ENCODE measurements around the gene SLAIN2. TPM values are rescaled to one million over a fixed set of nuclear protein-coding genes. Genes with fewer than 3 reads are reported as not detected.

Gene SLAIN2
- total RNA-seq, 1 donor = 83.7 TPM

DNA sequence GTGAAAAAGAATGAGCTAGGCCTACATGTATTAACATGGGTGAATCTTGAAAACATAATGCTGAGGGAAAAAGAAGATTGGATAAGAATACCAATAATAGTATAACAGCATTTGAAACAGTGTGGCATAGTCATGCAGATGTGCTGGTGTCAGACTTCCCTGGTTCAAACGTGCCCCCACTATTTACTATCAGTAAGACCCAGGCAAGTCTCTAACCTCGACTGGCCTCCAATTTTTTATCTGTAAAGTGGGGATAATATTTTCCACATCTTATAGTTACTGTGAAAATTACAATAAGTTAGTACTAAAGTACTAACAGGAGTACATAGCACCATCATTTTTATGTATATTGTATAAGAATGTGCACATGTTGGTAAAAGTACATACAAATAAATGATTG, 17.0 kb upstream of the SLAIN2 start:
- H3K27me3 ChIP-seq (ENCODE audit: insufficient read depth, low read length) = peaks cover 3% of the 10 kb centered on the region
- no peaks in the 10 kb centered on the region for H3K4me1 ChIP-seq (ENCODE audit: insufficient read depth, low read length)
- no peaks in the 10 kb centered on the region for H3K9me3 ChIP-seq (ENCODE audit: low read depth, low read length)
- no peak overlapping the region for H3K4me3 ChIP-seq (ENCODE audit: low read length)

DNA sequence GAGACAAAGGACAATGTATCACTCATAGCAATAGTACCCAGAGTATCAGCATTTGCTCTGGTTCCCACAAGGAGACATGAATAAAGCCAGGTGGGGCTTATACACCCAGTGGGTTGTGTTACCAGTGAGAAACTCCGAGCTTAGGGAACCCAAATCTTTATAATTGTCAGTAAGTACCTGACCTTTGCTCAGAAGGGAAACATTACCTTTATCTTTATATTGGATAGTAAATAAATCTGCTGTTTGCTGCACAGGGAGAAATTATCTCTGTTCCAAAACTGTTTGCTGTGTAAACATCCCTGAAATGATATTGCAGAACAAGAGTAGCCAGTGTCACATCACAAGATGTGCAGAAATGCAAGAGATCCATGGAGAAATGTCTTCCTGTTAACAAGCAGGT, 12.1 kb upstream of the SLAIN2 start:
- Histone ChIP-seq H3K4me3 (ENCODE audit: low read length) (no peak overlapping the region), H3K27me3 (ENCODE audit: insufficient read depth, low read length) (peaks cover 3% of the 10 kb centered on the region), H3K9me3 (ENCODE audit: low read depth, low read length) (no peaks in the 10 kb centered on the region)

DNA sequence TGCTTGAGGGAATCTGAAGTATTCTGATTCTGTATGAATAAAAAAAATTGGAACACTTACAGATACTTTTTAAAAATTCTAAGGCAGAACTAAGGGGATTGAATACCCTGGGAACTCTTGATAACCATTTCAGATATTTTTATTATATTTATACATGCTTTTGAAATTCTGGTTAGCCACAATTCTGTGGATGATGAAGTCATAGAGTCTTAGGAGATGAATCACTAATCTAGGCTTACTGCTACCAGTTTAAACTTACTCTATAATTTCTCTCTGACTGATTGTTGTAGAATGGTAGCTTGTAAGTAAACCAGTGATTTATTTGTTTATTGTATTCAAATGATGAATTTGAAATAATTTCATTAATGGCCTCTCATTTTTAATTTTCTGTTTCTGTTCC, 11.4 kb upstream of the SLAIN2 start:
- peaks cover 5% of the 10 kb centered on the region for H3K4me1 ChIP-seq (ENCODE audit: insufficient read depth, low read length)

More for the DNA sequence above, 12.1 kb upstream of the SLAIN2 start:
- H3K4me1 ChIP-seq (ENCODE audit: insufficient read depth, low read length) = peaks cover 5% of the 10 kb centered on the region

DNA sequence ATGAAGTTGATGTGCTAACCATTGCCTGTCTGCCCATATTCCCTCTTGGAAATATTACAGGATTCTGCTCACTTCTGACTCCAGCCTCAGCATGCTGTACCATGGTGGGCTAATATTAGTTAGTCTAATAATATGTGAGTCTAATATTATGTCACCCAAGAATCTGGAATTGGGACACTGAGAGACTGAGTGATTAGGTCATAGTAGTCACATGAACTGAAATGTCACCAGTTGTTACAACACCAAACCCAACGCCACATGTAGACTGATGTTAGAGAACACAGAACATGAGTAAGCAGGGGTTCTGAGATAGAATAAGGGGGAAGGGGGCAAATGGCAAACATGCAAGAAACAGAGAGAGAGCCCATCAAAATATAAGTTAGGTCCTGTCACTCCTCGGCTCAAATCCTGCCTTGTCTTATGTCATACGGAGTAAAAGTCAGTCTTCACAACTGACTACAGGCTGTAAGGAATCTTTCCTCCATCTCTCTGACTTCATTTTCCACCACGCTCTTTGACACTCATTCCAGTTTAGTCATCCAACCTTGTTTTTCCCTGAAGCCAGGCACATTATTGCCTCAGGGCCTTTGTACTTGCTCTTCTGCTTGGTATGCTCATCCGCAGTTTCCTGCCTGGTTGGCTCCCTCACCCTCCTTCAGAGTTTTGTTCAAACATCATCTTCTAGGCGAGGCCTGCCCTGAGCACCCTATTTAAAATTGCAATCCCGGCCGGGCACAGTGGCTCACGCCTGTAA, 9.6 kb upstream of the SLAIN2 start:
- H3K4me1 ChIP-seq (ENCODE audit: insufficient read depth, low read length) = peaks cover 5% of the 10 kb centered on the region
- no peaks in the 10 kb centered on the region for H3K9me3 ChIP-seq (ENCODE audit: low read depth, low read length)
- no peak overlapping the region for H3K4me3 ChIP-seq (ENCODE audit: low read length)
- H3K27me3 ChIP-seq (ENCODE audit: insufficient read depth, low read length) = peaks cover 3% of the 10 kb centered on the region

More for the DNA sequence above, 11.4 kb upstream of the SLAIN2 start:
- Histone ChIP-seq H3K9me3 (ENCODE audit: low read depth, low read length) (no peaks in the 10 kb centered on the region), H3K27me3 (ENCODE audit: insufficient read depth, low read length) (peaks cover 3% of the 10 kb centered on the region), H3K4me3 (ENCODE audit: low read length) (no peak overlapping the region)

DNA sequence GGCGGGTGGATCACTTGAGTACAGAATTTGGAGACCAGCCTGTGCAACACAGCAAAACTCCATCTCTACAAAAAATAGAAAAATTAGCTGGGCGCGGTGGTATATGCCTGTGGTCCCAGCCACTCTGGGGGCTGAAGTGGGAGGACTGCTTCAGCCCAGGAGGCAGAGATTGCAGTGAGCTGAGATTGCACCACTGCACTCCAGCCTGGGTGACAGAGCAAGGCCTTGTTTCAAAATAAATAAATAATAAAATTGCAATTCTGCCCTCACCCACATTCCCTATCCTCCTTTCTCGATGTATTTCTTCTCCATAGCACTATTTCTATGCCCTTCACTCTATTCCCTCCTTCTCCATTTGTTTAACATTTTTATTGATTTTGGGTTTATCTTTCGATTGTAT, 8.7 kb upstream of the SLAIN2 start:
- Histone ChIP-seq H3K4me1 (ENCODE audit: insufficient read depth, low read length) (peaks cover 5% of the 10 kb centered on the region), H3K9me3 (ENCODE audit: low read depth, low read length) (no peaks in the 10 kb centered on the region), H3K27me3 (ENCODE audit: insufficient read depth, low read length) (peaks cover 3% of the 10 kb centered on the region), H3K4me3 (ENCODE audit: low read length) (no peak overlapping the region)

DNA sequence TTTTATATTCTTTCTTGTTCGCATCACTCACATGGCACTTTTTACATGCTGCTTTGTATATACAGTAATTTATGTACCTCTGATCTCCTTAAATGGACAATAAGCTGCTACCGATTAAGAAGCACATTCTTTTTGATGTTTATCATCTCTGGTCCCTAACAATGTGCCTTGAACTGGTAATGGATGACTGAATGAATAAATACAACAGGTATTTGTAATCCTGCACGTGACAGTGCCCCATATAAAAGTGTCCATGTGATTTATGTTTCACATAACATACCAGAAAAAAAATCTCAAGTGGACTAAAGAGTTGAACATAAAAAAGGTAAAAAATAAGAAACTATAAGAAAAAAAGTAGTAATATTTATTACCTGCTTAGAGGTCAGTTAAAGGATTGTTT, 7.7 kb upstream of the SLAIN2 start:
- Histone ChIP-seq H3K4me3 (ENCODE audit: low read length) (no peak overlapping the region), H3K27me3 (ENCODE audit: insufficient read depth, low read length) (peaks cover 3% of the 10 kb centered on the region), H3K9me3 (ENCODE audit: low read depth, low read length) (no peaks in the 10 kb centered on the region), H3K4me1 (ENCODE audit: insufficient read depth, low read length) (peaks cover 5% of the 10 kb centered on the region)

DNA sequence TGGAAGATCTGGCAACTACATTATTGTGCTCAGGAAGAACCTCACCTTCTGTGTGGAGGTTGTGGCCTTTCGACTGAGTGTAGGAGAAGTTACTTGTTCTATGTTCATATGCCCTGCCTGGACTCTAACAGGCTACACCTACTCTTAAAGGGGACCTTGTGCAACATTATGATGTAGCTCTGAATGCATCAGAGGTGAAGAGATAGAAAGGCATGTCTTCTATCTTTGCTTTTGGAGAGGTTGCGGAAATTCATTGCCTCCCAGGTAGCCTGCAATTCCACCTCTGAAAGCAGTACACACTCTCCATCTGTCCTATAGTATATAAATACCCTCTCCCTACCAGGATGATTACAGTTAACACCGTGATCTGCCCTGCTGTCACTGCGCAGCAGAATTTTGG, 7.1 kb upstream of the SLAIN2 start:
- Histone ChIP-seq H3K27me3 (ENCODE audit: insufficient read depth, low read length) (no peaks in the 10 kb centered on the region), H3K9me3 (ENCODE audit: low read depth, low read length) (no peaks in the 10 kb centered on the region), H3K4me1 (ENCODE audit: insufficient read depth, low read length) (peaks cover 5% of the 10 kb centered on the region), H3K4me3 (ENCODE audit: low read length) (no peak overlapping the region)

DNA sequence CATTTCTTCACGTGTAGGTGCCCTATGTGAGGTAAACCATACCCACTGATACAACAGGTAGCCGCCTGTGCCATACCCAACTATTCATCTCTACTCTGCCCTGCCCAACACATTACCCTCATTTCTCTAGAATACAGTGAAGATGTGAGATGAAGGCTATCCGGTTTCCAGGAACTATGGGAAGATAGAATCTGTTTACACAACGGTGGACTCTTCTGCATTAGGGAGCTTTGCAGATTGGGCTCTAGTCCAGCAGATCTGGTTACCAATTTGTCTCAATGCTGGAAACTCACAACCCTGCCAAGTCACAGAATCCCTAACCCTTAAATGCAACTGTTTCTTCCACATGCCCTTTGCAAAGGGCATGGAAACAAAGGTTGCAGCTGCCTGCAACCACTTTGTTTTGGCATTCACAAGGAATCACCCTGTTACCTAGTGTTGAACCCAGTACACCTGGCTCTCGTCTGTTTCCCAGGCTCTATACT, 6.4 kb upstream of the SLAIN2 start:
- Histone ChIP-seq H3K27me3 (ENCODE audit: insufficient read depth, low read length) (no peaks in the 10 kb centered on the region), H3K9me3 (ENCODE audit: low read depth, low read length) (no peaks in the 10 kb centered on the region), H3K4me1 (ENCODE audit: insufficient read depth, low read length) (peaks cover 5% of the 10 kb centered on the region), H3K4me3 (ENCODE audit: low read length) (no peak overlapping the region)

DNA sequence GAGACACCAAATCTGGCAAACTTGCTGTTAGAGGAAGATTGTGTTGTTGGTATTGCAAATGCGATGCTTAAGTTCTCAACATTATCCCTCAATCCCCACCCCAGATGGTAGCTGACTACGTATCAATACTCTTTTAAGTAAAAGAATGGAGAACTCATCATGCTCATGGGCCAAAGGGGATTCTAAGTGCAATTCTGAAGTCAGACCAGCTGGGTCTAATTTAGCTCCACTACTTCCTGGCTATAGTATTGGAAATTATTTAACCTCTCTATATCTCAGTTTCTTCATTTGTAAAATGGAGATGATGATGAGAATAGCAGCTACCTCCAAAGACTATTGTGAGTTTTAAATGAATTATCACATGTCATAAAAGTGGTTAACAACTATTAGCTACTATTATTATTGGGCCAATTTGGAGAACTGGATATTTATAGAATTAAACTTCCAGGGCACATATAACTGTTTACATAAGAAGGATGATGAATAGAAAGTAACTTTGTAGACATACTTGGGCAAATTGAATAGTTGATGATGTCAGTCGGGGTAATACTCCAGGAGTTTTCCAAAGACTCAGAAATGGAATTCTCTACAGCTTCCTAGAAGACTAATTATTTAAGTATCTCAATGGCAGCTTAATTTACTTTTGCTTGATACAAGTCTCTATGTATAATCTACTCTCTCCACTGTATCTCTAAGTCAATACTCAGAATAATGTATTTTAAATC, 5.0 kb upstream of the SLAIN2 start:
- no peak overlapping the region for H3K4me3 ChIP-seq (ENCODE audit: low read length)
- peaks cover 10% of the 10 kb centered on the region for H3K4me1 ChIP-seq (ENCODE audit: insufficient read depth, low read length)
- no peaks in the 10 kb centered on the region for H3K9me3 ChIP-seq (ENCODE audit: low read depth, low read length)
- H3K27me3 ChIP-seq (ENCODE audit: insufficient read depth, low read length) = no peaks in the 10 kb centered on the region

DNA sequence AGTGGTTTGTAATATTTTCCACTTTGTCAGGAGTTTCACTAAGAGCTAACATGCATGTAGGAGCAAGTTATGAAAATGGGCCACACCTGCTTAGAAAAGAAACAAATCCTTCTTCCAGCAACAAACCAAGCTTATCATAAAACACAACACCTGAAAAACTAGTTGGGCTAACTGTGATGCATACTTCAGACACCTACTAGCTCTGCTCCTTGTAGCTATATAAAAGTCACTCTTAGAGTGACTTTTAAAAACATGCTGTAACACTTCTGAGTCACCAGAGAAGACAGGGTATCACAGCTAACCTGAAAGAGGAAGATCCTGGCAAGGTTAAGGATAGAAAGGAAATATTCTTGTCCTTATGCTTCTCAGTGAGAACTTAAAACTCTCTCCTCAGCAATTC, 3.6 kb upstream of the SLAIN2 start:
- Histone ChIP-seq H3K9me3 (ENCODE audit: low read depth, low read length) (no peaks in the 10 kb centered on the region), H3K4me3 (ENCODE audit: low read length) (no peak overlapping the region), H3K27me3 (ENCODE audit: insufficient read depth, low read length) (no peaks in the 10 kb centered on the region), H3K4me1 (ENCODE audit: insufficient read depth, low read length) (peaks cover 11% of the 10 kb centered on the region)

DNA sequence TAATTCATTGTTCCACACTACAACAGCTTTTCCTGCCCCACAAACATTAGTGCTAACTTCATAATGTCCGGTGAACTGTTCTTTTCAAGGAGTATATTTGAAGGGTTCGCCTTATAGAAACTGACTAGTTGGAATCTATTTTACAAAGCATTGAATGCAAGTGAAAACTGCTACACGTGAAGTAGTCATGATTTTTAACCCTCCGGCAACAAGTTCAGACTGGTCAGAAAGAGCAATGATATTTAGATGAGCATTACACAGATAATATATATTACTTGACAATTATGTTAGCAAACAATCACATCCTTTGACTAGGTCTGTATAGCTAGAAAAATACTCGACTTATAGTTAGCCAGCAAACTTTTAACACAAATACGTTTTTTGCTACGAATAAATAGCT, 1.7 kb upstream of the SLAIN2 start:
- no peaks in the 10 kb centered on the region for H3K27me3 ChIP-seq (ENCODE audit: insufficient read depth, low read length)
- no peaks in the 10 kb centered on the region for H3K9me3 ChIP-seq (ENCODE audit: low read depth, low read length)
- peaks cover 29% of the 10 kb centered on the region for H3K4me1 ChIP-seq (ENCODE audit: insufficient read depth, low read length)
- no peak overlapping the region for H3K4me3 ChIP-seq (ENCODE audit: low read length)

DNA sequence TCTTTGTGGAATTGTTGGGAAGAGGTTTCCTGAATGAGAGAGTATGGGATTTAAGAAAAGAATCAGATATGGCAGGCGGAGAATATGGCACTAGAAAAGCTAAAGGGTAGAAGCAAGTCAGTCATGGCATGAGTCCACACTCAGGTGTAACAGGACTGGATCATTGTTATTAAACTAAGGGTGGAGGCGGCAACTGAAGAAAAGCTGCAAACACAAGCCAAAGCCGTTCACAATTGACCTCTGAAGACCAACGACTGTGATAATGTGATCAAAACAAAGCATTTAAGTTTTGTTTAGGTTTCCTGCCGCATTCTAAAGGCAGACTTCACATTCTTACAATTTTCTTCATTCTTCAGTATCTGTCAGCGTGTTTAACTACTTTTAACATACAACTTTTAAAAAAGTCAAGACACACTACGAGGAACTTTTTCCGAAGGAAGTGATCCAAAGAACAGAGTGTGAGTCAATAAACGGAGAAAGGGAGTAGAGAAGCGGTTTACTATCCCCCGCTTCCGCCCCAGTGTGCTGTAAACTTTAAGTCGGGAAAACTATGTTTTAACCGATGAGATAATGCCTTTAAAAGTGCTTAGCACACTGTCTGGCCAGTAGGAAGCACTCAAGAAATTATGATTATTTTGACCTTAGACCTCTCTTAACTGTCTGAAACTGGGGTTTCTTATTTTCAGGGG, 909 bp upstream of the SLAIN2 start:
- Histone ChIP-seq H3K27me3 (ENCODE audit: insufficient read depth, low read length) (no peaks in the 10 kb centered on the region), H3K4me3 (ENCODE audit: low read length) (peak overlapping the region; percentile 83), H3K4me1 (ENCODE audit: insufficient read depth, low read length) (peaks cover 29% of the 10 kb centered on the region), H3K9me3 (ENCODE audit: low read depth, low read length) (no peaks in the 10 kb centered on the region)

DNA sequence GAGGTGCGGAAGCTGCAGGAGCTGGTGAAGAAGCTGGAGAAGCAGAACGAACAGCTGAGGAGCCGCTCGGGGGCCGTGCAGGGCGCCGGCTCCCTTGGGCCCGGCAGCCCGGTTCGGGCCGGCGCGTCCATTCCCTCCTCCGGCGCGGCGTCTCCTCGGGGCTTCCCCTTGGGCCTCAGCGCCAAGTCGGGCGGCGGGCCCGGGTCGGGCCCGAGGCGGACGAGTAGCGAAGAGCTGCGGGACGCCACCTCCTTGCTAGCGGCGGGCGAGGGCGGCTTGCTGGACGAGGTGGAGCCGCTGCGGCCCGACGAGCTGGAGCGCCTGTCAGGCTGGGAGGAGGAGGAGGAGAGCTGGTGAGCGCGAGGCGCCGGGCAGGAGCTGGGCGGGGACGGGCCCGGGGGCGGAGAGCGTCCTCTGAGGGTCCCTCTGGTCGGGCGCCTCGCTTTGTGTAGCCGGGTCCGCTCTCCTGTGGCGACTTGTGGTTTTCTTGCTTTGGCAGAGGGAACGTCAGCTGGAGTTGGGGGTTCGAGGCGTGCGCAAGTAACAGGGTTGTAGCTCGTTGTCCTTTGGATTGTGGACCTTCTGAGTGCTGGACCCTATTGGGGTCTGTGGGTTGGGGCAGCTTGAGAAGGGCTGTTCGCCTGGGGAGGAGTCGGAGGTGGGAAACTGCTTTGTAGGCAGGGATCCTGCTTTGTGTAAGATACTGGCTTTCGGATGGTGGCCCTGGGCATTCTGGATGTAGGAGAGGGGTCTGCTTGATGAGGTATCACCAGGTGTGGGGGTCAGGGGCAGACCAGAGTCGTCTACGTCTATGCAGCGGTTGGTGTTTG, 662 bp downstream of the SLAIN2 start:
- peaks cover 32% of the 10 kb centered on the region for H3K4me1 ChIP-seq (ENCODE audit: insufficient read depth, low read length)
- peak overlapping the region; percentile 83 for H3K4me3 ChIP-seq (ENCODE audit: low read length)
- no peaks in the 10 kb centered on the region for H3K9me3 ChIP-seq (ENCODE audit: low read depth, low read length)
- H3K27me3 ChIP-seq (ENCODE audit: insufficient read depth, low read length) = no peaks in the 10 kb centered on the region

DNA sequence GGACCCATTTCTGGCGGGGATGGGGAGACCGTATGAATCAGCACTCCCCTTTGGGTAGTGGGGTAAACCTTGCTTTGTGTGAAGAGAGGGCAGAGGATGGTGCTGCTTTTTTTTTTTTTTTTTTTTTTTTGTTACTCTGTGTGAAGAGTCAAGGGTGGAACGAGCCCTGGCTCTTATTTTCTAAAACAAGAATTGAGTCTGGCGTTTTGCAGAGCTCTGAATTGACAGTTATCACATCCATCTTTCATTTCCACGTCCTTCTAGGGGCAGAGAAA, 1.2 kb downstream of the SLAIN2 start:
- Histone ChIP-seq H3K27me3 (ENCODE audit: insufficient read depth, low read length) (no peaks in the 10 kb centered on the region), H3K4me3 (ENCODE audit: low read length) (peak overlapping the region; percentile 83), H3K9me3 (ENCODE audit: low read depth, low read length) (no peaks in the 10 kb centered on the region), H3K4me1 (ENCODE audit: insufficient read depth, low read length) (peaks cover 36% of the 10 kb centered on the region)

DNA sequence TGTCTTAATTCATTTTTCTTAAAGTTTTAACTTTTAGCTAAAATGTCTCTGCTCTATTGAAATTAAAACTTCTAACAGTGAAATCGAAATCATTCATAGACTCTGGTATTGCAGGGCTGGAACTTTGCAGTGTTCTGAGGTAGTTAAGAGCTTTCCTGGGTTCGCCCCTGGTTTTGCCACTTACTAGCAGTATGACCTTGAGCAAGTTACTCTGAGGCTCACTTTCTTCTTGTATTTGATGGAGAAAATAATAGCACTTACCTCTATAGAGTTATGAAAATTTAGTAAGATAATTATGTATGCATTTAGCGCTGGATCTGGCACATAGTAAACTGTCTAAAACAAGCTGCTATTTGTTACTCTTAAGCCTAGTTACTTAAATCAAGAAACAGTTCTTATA, 1.7 kb downstream of the SLAIN2 start:
- H3K4me3 ChIP-seq (ENCODE audit: low read length) = peak overlapping the region; percentile 83
- H3K27me3 ChIP-seq (ENCODE audit: insufficient read depth, low read length) = no peaks in the 10 kb centered on the region
- H3K4me1 ChIP-seq (ENCODE audit: insufficient read depth, low read length) = peaks cover 36% of the 10 kb centered on the region
- H3K9me3 ChIP-seq (ENCODE audit: low read depth, low read length) = no peaks in the 10 kb centered on the region
